Heart left ventricle (tissue), 13 donors: Measurements from ENCODE around the gene C1orf116.

ENCODE experiments used
- POLR2A ChIP-seq, 2 donors: fragments of 450-650 bp; IDR thresholded peaks; one replicate each; pipeline ENCODE4 v1.6.1; 2017; ENCODE audit warnings: antibody characterized with exemption in 2 of 2, mild to moderate bottlenecking in 2 of 2, moderate library complexity in 2 of 2
- TF ChIP-seq, protein P1 (sequence below), 12 donors: fragments of 200-600 bp; sonication (generic) in 4 of 12; IDR thresholded peaks; one replicate each; pipeline versions ENCODE4 v1.5.0 to v1.8.0; 2018 to 2022; ENCODE audit warnings: antibody characterized with exemption in 12 of 12, mild to moderate bottlenecking in 5 of 12
- donor health status: ischemic (EF 13 %, LVEDD 7.1; RV severe dilation, severe dysfunction).
- donor health status: DM: no; HTN: yes; CAD: no.
- donor health status: DM: no; HTN: no; CAD: no.
- donor health status: ischemic (EF 25% LVEDD 6.9; RV normal size, moderate dysfunction).
- donor health status: ischemic (EF 25% LVEDD 5.7; RV mildly dilated, moderate dysfunction).
- donor health status: ischemic (EF 35%, LVEDD 5.7; RV mildly dilated, moderate dysfunction).
- donor health status: nonischemic (EF 11% LVEDD 7.7; RV severe dilation, severe dysfunction).
- donor health status: DM: yes; HTN: yes; CAD: no.
- donor health status: PGD.
- donor health status: ischemic (EF 29% LVEDD 5.4; RV normal size, mild dysfunction).
- donor health status: nonischemic (EF 23%, LVEDD 6.1; RV moderate dilation, normal function).

GRCh38 chr1:207013321-207014085 lies 19.1 kb downstream of the C1orf116 start:
- TF ChIP-seq, protein P1, sequence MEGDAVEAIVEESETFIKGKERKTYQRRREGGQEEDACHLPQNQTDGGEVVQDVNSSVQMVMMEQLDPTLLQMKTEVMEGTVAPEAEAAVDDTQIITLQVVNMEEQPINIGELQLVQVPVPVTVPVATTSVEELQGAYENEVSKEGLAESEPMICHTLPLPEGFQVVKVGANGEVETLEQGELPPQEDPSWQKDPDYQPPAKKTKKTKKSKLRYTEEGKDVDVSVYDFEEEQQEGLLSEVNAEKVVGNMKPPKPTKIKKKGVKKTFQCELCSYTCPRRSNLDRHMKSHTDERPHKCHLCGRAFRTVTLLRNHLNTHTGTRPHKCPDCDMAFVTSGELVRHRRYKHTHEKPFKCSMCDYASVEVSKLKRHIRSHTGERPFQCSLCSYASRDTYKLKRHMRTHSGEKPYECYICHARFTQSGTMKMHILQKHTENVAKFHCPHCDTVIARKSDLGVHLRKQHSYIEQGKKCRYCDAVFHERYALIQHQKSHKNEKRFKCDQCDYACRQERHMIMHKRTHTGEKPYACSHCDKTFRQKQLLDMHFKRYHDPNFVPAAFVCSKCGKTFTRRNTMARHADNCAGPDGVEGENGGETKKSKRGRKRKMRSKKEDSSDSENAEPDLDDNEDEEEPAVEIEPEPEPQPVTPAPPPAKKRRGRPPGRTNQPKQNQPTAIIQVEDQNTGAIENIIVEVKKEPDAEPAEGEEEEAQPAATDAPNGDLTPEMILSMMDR (IDR thresholded peaks at IDR 0.05): no peak
- TF ChIP-seq POLR2A (IDR thresholded peaks at IDR 0.05): no peak
